ENCODE results near the gene ZNF687.

Gene ZNF687

GRCh38 chr1:151313501-151313900, 31.4 kb downstream of the ZNF687 start:
- no peak for FAIRE-seq

- FAIRE-seq, result no peak
These were observed 32.2 kb downstream of the ZNF687 start for GRCh38 chr1:151314137-151314875.

- no peak for FAIRE-seq
These were observed 33.6 kb downstream of the ZNF687 start for GRCh38 chr1:151315565-151316235.

GRCh38 chr1:151318975-151319374, 36.9 kb downstream of the ZNF687 start:
- no peak for FAIRE-seq

DNA sequence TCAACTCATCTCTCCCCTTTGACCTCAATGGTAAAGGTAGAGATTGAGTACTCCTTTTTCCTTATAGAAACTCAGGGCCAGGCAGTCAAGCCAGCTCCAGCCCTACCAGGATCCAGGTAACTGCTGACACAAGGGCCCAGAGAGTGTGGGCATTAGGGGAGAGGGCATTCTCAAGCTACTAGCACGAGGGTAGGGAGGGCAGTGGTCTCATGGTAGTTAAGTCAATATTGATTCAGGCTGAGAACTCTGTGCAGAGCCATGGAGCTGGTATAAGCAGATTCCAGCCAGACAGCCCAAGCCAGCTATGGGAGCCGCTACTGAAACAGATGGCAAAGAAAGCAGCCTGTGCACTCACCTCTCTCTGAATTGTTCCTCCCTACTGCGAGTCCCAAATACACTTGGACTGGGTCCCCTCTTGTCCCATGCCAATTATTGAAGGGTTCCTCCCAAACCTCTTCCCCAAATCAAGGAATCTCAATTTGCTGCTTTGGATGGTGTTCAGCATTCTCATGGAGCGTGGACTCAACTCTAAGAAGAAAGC, 42.4 kb downstream of the ZNF687 start:
- no peak for FAIRE-seq

DNA sequence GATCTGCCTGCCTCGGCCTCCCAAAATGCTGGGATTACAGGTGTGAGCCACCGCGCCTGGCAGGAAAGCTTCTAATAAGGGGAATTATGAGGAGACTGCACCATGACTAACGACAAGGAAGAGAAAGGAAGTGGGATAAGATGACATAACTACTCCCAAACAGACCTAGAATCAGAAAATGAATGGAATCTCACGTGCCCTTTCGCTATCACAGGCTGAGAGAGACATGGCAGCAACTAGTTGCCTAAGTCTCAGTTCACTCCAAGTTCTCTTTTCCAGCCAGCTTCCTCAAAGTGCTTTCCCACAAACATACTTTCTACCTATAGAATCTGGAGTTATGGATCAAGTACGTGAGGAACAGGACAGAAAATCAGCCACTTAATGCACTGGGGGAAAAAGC, 43.1 kb downstream of the ZNF687 start:
- FAIRE-seq, result no peak

DNA sequence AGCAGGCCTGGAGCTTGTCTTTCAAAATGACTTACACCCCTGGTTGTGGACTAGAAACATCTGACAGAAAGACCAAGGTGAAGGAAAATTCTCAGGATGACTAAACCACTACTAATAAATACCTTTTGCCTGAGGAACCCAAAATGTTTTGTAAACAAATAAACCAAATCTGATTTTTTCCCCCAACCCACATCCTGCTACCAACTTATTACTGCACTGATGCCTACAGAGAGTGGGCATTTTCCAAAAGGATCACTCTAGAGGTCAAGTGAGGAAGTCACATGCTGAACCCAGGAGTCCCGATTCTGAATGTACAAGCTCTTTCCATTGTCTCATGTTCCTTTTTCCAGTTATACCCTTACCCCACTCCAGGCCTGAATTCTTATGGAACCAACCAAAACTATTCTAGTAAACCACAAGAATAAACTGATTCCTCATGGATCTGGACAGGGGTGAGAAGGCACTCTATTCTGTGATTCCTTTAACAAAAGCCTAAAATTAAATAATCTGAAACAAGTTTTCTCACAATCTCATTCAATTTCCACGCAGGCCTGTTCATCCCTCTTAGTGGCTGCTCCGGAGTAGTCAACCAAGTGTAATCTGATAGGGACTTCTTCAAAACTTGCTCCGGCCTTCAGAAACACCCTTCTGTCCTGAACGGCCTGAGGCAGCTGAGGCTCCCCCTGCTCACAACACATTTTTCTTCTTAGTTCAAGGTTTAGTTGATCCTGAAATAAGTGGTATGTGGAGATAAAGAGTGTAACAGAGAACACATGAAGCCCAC, 43.7 kb downstream of the ZNF687 start:
- FAIRE-seq, result no peak

DNA sequence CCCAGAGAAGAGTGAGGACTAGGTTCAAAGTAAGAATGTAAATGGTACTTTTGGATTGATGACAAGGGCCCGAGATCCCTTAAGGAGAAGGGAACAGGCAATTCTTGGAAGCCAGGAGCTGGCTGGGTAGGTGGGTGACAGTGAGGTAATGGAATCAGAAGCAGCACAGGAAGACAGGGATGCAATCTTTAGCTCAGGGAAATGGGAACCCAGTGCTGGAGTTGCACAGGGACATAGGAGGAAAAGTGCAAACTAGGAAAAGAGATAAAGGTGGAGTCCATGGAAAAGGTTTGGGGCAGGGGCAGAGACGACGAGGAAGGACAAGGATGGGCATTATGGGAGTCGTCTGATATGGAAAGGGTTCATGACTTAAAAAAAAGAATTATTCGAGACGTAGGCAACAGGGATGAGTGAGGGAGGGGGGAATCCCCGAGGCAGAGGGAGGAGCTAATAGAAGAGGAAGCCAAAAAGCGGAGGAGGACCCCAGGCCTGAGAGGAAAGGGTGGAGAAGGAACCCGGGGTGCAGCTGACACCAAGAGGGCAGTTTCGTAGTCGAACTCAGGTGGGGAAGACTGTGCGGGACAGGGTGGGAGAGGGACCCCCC, 44.6 kb downstream of the ZNF687 start:
- FAIRE-seq, result no peak

DNA sequence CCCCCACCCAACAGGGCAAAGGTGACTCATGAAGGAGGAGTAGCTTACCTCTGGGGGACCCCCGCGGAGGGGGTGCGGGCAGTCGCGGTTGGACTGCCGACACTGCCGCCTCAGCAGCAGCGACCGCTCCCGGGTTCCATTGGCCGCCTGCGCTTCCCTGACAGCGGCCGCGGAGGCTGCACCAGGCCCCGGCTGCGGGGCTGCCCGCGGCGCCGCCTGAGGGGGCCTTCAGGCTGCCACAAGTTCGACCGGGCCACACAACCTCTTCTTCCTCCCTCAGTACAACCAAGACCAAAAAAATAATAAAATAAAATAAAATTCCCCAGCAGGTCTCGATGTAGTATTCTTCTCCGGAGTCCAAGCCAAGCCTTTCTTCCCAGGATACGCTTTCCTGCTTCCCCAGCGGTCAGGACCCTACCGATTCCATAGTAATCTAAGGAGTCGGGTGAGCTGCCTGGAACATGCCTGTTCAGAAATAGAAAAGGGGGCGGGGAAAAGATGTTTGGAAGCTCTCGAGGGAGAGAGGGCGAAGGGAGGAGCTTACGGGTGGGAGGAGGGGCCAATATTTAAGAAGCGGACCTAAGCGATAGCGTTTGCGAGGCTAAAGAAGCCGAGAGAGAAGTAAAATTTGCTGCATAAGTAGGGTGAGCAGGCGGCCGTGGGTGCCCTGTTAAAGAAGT, 45.3 kb downstream of the ZNF687 start, which contains the start of gene PI4KB:
PI4KB (minus strand) TSS at position 194 of the 680 bp plus-strand sequence. CDS start 10,935 bp downstream, outside the sequence.
- peak; percentile 36 for FAIRE-seq

DNA sequence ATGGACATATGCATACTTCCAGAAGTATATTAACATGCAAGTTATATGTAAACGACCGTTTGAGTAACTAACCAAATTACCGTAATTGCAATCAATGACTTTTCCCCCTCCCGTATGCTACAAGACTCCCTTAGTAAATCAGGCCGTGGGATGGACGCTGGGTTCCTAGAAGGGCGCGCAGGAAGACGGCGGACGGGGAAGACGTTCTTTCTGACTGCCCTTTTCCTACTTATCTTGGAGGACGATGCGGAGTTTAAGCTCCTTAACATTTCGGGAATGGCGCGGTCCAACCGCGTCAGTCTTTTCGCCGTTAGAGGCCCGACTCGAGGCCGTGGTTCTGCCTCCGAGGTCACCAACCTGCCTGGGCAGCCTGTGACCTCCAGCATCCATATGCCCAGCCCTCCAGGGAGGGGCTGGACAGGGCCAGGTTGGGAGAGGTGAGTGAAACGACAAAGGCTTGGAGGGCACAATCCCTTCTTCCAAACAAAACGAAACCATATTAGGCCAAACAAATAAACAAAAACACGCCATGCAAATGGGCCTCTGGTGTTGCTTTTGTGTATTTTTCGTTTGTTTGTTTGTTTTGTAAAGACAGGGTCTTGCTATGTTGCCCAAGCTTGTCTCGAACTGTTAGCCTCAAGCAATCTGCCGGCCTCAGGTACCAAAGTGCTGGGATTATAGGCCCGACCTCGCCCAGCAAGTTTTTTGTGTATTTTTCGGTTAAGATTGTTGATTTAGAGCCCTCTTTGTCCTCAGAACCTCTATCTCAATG, 46.0 kb downstream of the ZNF687 start:
- no peak for FAIRE-seq

DNA sequence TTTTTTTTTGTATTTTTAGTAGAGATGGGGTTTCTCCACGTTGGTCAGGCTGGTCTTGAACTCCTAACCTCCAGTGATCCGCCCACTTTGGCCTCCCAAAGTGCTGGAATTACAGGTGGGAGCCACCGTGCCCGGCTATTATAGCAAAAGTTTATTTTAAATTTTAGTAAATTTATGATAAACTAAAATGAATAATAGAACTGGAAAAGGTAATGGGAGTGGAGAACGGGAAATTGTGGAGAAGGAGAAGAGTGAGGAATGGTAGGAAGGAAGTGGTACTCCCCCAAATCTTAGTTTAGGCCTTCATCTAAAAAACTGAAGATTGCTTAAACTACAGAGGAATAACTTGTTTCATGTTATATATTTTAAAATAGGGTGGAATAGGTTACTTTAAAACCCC, 52.7 kb downstream of the ZNF687 start:
- FAIRE-seq, result no peak

GRCh38 chr1:151336556-151336955, 54.5 kb downstream of the ZNF687 start:
- FAIRE-seq, result no peak

- peak; percentile 88 for FAIRE-seq
These were observed 59.0 kb downstream of the ZNF687 start for GRCh38 chr1:151340870-151341754.

All from islet of Langerhans (tissue), 1 donor.